BE2C (cell line): Measurements from ENCODE around the gene RPL3.

Experiments
- DNase-seq: peaks from one replicate; pipeline ENCODE4 v3.0.0-alpha.2; 2020
- H3K27me3 ChIP-seq: fragments of 250-450 bp; sonication (Bioruptor Pico); 2 replicates; pipeline ENCODE4 v1.5.1; 2020; ENCODE audit warnings: mild to moderate bottlenecking
- H3K36me3 ChIP-seq: fragments of 250-450 bp; sonication (Bioruptor Pico); 2 replicates; pipeline ENCODE4 v1.5.1; 2020; ENCODE audit warnings: mild to moderate bottlenecking
- H3K4me1 ChIP-seq: fragments of 250-450 bp; sonication (Bioruptor Pico); 2 replicates; pipeline ENCODE4 v1.5.1; 2020
- H3K4me3 ChIP-seq: 2 replicates; pipeline ENCODE4 v1.5.1; 2011; ENCODE audit warnings: low read depth, low read length
- H3K9me3 ChIP-seq: fragments of 250-450 bp; sonication (Bioruptor Pico); 2 replicates; pipeline ENCODE4 v1.5.1; 2020
- TF ChIP-seq, protein P1 (sequence below): IDR thresholded peaks from 2 replicates; pipeline ENCODE4 v1.5.1; 2012; ENCODE audit warnings: mild to moderate bottlenecking, low read depth, low read length

Gene RPL3

DNA sequence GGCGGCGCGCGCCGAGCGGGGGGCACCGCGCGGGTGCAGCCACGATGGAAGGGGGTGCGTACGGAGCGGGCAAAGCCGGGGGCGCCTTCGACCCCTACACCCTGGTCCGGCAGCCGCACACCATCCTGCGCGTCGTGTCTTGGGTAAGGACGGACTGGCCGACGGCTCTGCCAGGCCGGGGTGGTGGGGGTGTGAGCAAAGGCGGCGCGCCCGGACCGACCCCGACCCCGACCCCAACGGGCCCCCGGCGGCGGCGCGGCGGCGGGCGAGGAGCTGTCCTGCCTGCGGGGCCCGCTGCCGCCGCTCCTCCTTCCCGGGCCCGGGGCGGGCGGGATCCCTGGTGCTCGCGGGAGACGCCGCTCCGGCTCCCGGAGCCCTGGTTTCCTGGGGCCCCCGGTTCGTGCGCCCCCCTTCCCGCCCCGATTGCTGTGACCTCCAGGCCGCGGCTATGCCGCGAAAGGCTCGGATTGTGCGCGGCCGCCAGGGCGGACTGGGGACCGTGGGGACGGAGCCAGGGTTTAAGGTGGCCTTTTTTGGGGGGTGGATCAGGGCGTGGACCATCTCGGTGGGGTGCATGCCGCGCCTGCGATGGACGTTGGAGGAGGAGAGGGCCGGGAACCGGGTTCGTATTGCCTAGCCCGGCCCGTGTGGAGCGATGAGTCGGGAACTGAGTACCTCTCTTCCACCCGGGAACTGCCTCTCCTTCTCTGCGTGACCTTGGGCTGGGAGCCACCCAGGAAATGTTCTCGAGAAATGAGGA lies 30.7 kb upstream of the RPL3 start, which contains the start of gene SYNGR1:
TSS of gene SYNGR1 (plus strand) at position 25 of the 760 bp plus-strand sequence. CDS start at position 45, 20 bp downstream.
- peak; percentile 37 for DNase-seq
- Histone ChIP-seq H3K36me3 (no peaks in the 10 kb centered on the region; the same call in 1 of the 2 replicates), H3K4me1 (peaks cover 16% of the 10 kb centered on the region), H3K9me3 (no peaks in the 10 kb centered on the region), H3K4me3 (peak within 1 kb of the TSS; percentile 83), H3K27me3 (no peaks in the 10 kb centered on the region)
- TF ChIP-seq, protein P1, sequence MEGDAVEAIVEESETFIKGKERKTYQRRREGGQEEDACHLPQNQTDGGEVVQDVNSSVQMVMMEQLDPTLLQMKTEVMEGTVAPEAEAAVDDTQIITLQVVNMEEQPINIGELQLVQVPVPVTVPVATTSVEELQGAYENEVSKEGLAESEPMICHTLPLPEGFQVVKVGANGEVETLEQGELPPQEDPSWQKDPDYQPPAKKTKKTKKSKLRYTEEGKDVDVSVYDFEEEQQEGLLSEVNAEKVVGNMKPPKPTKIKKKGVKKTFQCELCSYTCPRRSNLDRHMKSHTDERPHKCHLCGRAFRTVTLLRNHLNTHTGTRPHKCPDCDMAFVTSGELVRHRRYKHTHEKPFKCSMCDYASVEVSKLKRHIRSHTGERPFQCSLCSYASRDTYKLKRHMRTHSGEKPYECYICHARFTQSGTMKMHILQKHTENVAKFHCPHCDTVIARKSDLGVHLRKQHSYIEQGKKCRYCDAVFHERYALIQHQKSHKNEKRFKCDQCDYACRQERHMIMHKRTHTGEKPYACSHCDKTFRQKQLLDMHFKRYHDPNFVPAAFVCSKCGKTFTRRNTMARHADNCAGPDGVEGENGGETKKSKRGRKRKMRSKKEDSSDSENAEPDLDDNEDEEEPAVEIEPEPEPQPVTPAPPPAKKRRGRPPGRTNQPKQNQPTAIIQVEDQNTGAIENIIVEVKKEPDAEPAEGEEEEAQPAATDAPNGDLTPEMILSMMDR, result no peak

DNA sequence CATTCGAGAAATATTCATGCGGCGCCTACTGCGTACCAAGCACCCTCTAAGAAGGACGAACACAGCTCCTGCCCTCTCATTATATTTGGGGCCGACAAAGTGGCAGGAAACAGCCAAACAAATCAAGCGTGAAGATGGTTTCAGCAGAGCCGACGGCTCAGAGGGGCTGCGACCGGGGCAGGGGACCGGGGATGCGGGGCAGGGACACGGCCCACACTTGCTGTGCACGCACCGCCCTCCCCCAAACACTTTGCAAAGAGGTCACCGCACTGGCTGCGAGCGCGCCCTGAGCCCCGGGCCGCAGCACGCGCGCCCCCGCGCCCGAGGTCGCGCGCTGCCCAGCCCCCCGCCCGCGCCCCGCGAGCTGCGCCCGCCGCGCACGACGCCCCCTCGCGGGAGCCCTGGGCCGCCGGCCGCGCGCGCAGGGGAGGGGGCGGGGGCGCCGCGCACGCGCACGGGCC lies 30.1 kb upstream of the RPL3 start:
- no peaks in the 10 kb centered on the region for H3K9me3 ChIP-seq
- H3K4me3 ChIP-seq, result peak overlapping the region; percentile 83
- DNase-seq, result peak; percentile 65
- TF ChIP-seq, protein P1, result no peak
- peaks cover 16% of the 10 kb centered on the region for H3K4me1 ChIP-seq
- H3K36me3 ChIP-seq, result no peaks in the 10 kb centered on the region; the same call in 1 of the 2 replicates
- H3K27me3 ChIP-seq, result no peaks in the 10 kb centered on the region

DNA sequence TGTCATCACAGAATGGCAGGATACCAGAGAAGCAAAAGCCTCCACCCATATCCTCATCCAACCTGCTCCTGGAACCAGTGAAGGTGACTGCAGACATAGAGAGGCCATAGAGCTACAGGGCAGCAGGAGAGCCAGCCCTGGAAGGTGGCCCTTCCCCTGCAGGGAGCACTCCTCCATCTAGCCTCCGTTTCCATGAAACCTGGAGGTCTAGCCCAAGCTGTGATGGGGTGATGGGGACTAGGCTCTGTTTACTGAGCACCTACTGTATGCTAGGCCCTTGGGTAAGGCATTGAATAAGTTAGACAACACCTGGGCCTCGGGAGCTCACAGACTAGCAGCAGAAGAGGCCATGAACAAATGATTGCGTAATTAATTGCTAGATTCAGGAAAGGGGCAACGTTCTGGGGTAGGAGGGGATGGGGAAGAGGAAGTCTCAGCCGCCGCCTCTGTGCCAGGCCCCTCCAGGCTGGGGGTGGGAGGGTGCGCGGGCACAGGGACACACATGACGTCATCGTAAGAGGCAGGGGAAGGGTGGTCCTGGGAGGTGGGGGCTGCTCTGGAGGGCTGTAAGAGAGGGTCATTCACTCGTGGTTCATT lies 29.6 kb upstream of the RPL3 start:
- Histone ChIP-seq H3K27me3 (no peaks in the 10 kb centered on the region), H3K4me3 (peak overlapping the region; percentile 74), H3K9me3 (no peaks in the 10 kb centered on the region), H3K4me1 (peaks cover 16% of the 10 kb centered on the region), H3K36me3 (no peaks in the 10 kb centered on the region; the same call in 1 of the 2 replicates)
- TF ChIP-seq, protein P1, result no peak
- peak; percentile 58 for DNase-seq

DNA sequence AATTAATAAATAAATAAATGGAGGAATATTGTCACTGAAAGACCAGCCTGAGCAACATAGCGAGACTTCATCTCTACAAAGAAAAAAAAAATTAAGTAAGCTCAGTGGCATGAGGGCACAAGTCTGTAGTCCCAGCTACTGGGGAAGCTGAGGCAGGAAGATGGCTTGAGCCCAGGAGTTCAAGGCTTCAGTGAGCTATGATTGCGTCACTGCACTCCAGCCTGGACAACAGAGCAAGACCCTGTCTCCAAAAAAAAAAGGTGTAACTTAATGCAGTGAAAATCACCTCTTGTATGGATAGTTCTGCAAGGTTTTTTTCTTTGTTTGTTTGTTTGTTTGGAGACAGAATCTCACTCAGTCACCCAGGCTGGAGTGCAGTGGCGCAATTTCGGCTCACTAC lies 25.8 kb upstream of the RPL3 start:
- Histone ChIP-seq H3K9me3 (no peaks in the 10 kb centered on the region), H3K36me3 (no peaks in the 10 kb centered on the region), H3K27me3 (no peaks in the 10 kb centered on the region), H3K4me3 (no peak overlapping the region), H3K4me1 (no peaks in the 10 kb centered on the region)
- DNase-seq, result no peak
- TF ChIP-seq, protein P1, result no peak

DNA sequence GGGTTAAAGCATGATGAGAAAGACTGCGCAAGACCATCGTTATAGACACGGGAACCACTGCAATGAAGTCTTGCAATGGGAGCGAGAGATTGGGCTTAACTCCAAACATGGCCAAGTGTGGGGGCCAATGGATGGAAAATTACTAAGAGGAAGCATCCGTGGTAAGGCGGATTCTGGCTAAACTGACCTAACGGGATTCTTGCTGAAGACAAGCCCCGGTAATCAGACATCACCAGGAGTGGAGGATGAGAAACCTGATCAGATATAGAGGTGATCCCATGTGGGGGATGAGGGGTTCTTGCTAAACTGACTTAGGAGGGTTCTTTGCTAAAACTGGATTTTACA lies 24.6 kb upstream of the RPL3 start:
- H3K4me1 ChIP-seq, result no peaks in the 10 kb centered on the region
- DNase-seq, result no peak
- TF ChIP-seq, protein P1, result no peak
- H3K4me3 ChIP-seq, result no peak overlapping the region
- H3K36me3 ChIP-seq, result no peaks in the 10 kb centered on the region
- no peaks in the 10 kb centered on the region for H3K27me3 ChIP-seq
- H3K9me3 ChIP-seq, result no peaks in the 10 kb centered on the region
